Tibial nerve (tissue), 4 donors: ENCODE results near the gene RAMAC. TPM values are rescaled to one million over a fixed set of nuclear protein-coding genes. Genes with fewer than 3 reads are reported as not detected.

Experiments
- DNase-seq, 2 donors: peaks; one replicate each; pipeline ENCODE4 v3.0.0-alpha.2; 2019; ENCODE audit warnings: low spot score in 2 of 2
- H3K27ac ChIP-seq, 4 donors: fragments of 200-600 bp; sonication (generic) in 3 of 4; one replicate each; pipeline ENCODE4 v1.5.1; 2017 to 2019; ENCODE audit warnings: mild to moderate bottlenecking in 1 of 4
- H3K27me3 ChIP-seq, 2 donors: fragments of 200-600 bp; sonication (generic) in 1 of 2; one replicate each; pipeline versions ENCODE4 v1.5.1 to v1.6.0; 2017 to 2019
- H3K36me3 ChIP-seq, 3 donors: fragments of 200-600 bp; sonication (generic); one replicate each; pipeline ENCODE4 v1.5.1; 2018 to 2019
- H3K4me1 ChIP-seq, 4 donors: fragments of 200-600 bp; sonication (generic) in 3 of 4; one replicate each; pipeline ENCODE4 v1.5.1; 2017 to 2019
- H3K4me3 ChIP-seq, 4 donors: fragments of 200-600 bp; sonication (generic) in 3 of 4; one replicate each; pipeline ENCODE4 v1.5.1; 2017 to 2019; ENCODE audit warnings: mild to moderate bottlenecking in 1 of 4, moderate library complexity in 1 of 4
- H3K9me3 ChIP-seq, 4 donors: fragments of 200-600 bp; sonication (generic) in 3 of 4; one replicate each; pipeline ENCODE4 v1.5.1; 2017 to 2019
- CTCF ChIP-seq, 5 experiments: fragments of 200-600 bp in 3 of 5; fragments of 450-650 bp in 2 of 5; sonication (generic) in 3 of 5; IDR thresholded peaks; one replicate each; pipeline ENCODE4 v1.5.1; 2016 to 2019; ENCODE audit warnings: antibody characterized with exemption in 5 of 5, mild to moderate bottlenecking in 3 of 5, moderate library complexity in 2 of 5
- EP300 ChIP-seq, 2 donors: sonication (generic); formaldehyde crosslinking; IDR thresholded peaks; one replicate each; pipeline ENCODE4 v1.6.1; 2017; ENCODE audit warnings: antibody characterized with exemption in 2 of 2, mild to moderate bottlenecking in 1 of 2
- POLR2A ChIP-seq, 2 donors: fragments of 450-650 bp; IDR thresholded peaks; one replicate each; pipeline ENCODE4 v1.6.1; 2017; ENCODE audit warnings: antibody characterized with exemption in 2 of 2, mild to moderate bottlenecking in 2 of 2, moderate library complexity in 2 of 2
- WGBS, 2 donors: methylation state at CpG; one replicate each; pipeline ENCODE4 v1.1.5; 2018; 5-methylcytosine and 5-hydroxymethylcytosine counted together
- total RNA-seq, 4 donors: library from RNA; depleted of rRNA; stranded (reverse); fragments of >200 nt; gene quantifications; one replicate each; pipeline ENCODE4 v1.1.0, GENCODE V29; 2016

RAMAC gene
- total RNA-seq, 4 donors from 2014 or later = 6.9 to 20.4 (median 15.8) TPM

DNA sequence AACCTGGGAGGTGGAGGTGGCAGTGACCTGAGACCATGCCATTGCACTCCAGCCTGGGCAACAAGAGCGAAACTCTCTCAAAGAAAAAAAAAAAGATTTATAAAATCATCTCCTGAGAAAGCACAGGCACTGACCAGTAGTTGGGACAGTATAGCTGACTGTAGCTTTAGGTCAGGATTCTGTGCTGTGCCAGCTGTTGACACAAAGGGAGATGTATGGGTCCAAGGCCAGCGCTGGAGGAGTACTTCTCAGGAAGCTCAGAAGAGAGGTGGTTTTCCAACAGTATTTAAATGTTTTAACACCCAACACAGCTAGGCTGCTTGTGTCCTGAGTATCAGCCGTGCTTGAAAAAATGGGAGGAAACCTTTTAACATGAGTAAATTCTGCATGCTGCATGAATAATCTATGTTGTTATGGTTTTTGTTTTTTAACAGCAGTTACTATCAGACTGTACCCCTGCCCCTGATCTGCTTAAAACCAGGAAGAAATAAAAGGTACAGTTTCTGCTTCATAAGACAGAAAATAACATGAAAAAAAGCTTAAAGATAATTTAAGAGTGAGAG, 6.5 kb downstream of the RAMAC start:
- DNase-seq = no peak
- Histone ChIP-seq H3K9me3 (no peaks in the 10 kb centered on the region), H3K27ac (no peak overlapping the region), H3K27me3 (no peaks in the 10 kb centered on the region), H3K36me3 (peaks cover 0 to 43% (median 0%) of the 10 kb centered on the region in 3 donors), H3K4me1 (peaks cover 0 to 5% (median 2%) of the 10 kb centered on the region in 4 donors), H3K4me3 (no peak overlapping the region)
- WGBS, 2 donors = 79 to 80% methylated on average over 3 of the region's 3 CpGs
- TF ChIP-seq CTCF (IDR thresholded peaks at IDR 0.05) = no peak
- no peak for TF ChIP-seq POLR2A (IDR thresholded peaks at IDR 0.05)
- TF ChIP-seq EP300 (IDR thresholded peaks at IDR 0.05) = no peak

DNA sequence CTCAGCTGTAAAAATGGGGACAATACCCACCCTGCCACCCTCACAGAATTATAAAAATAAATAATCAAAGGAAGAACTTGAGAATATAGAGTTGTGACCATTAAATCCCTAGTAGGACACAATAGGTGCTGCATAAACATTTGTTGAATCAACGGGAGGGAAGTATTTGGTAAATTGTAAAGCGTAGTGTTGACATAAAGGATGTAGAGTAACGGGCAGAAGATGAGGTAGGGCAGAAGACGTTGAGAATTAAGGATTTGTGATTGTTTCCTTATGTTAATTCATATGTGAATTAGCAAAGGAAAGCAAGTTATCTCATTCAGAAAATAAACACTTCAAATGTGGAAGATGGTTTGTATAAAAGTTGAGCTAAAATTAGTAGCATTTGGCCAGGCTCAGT, 7.1 kb downstream of the RAMAC start:
- 55 to 56% methylated on average over 4 of the region's 4 CpGs for WGBS, 2 donors
- Histone ChIP-seq H3K36me3 (peaks cover 0 to 41% (median 0%) of the 10 kb centered on the region in 3 donors), H3K27ac (no peak overlapping the region), H3K9me3 (no peaks in the 10 kb centered on the region), H3K4me1 (peaks cover 0 to under 1% (median 0%) of the 10 kb centered on the region in 4 donors), H3K27me3 (no peaks in the 10 kb centered on the region), H3K4me3 (no peak overlapping the region)
- TF ChIP-seq POLR2A (IDR thresholded peaks at IDR 0.05) (no peak), EP300 (IDR thresholded peaks at IDR 0.05) (no peak), CTCF (IDR thresholded peaks at IDR 0.05) (no peak)
- DNase-seq = no peak

DNA sequence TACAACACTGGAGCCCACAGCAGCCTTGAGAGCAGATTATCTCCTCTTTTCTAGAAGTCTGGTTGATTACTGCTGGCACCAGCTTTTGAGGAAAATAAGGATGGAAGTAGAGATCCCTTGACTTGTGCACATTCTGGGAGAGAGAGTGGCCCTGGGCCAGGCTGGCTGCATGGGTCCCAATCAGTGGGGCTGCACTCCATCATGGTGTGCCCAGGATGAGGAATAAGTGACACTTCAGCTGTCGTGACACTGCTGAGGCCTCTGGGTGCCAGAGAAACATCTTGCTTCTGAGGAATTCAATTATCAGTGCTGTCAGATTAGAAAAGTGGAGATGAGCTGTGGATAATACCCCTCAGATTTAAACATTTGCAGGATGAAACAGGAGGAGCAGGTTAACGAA, 9.1 kb downstream of the RAMAC start:
- Histone ChIP-seq H3K36me3 (peaks cover 0 to 26% (median 0%) of the 10 kb centered on the region in 3 donors), H3K4me1 (peaks cover 0 to 4% (median 1%) of the 10 kb centered on the region in 4 donors), H3K4me3 (no peak overlapping the region), H3K9me3 (no peaks in the 10 kb centered on the region), H3K27ac (no peak overlapping the region), H3K27me3 (no peaks in the 10 kb centered on the region)
- 83 to 97% methylated on average over 2 of the region's 2 CpGs for WGBS, 2 donors
- TF ChIP-seq EP300 (IDR thresholded peaks at IDR 0.05) (no peak), CTCF (IDR thresholded peaks at IDR 0.05) (no peak), POLR2A (IDR thresholded peaks at IDR 0.05) (no peak)
- DNase-seq = no peak

GRCh38 chr15:82995938-82996337, 9.9 kb downstream of the RAMAC start:
- Histone ChIP-seq H3K4me1 (peaks cover 0 to 6% (median 3%) of the 10 kb centered on the region in 4 donors), H3K4me3 (no peak overlapping the region), H3K36me3 (peaks cover 0 to 21% (median 0%) of the 10 kb centered on the region in 3 donors), H3K27ac (no peak overlapping the region), H3K27me3 (no peaks in the 10 kb centered on the region), H3K9me3 (no peaks in the 10 kb centered on the region)
- 63 to 65% methylated on average over 3 of the region's 3 CpGs for whole genome bisulfite sequencing, 2 donors
- TF ChIP-seq EP300 (IDR thresholded peaks at IDR 0.05) = no peak
- no peak for TF ChIP-seq POLR2A (IDR thresholded peaks at IDR 0.05)
- TF ChIP-seq CTCF (IDR thresholded peaks at IDR 0.05) = no peak
- no peak for DNase-seq

DNA sequence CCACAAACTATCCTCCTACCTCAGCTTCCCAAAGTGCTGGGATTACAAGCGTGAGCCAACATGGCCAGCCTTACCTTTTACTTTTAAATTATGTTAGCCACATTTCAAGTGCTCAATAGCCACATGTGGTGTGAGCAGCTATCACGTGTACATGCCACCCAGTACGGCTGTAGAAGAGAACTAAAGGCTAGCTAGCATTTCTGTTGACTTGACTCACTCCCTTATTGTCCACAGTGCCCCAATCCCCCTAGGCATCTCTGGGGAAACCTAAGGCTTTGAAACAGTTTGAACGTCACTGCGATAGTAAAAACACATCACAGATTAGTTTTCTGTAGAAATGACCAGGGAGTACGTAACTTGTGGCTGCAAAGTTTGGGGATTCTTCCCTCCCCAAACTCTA, 13.4 kb downstream of the RAMAC start:
- Histone ChIP-seq H3K4me1 (peaks cover 0 to 6% (median 3%) of the 10 kb centered on the region in 4 donors), H3K27ac (peak overlapping the region in 1 of 4 donors; percentile 75), H3K27me3 (no peaks in the 10 kb centered on the region), H3K9me3 (no peaks in the 10 kb centered on the region), H3K36me3 (peaks cover 0 to 16% (median 0%) of the 10 kb centered on the region in 3 donors), H3K4me3 (no peak overlapping the region)
- no peak for TF ChIP-seq EP300 (IDR thresholded peaks at IDR 0.05)
- no peak for TF ChIP-seq CTCF (IDR thresholded peaks at IDR 0.05)
- no peak for TF ChIP-seq POLR2A (IDR thresholded peaks at IDR 0.05)
- WGBS, 2 donors = 71 to 84% methylated on average over 6 of the region's 6 CpGs
- no peak for DNase-seq
